ENCODE data around the gene PAM. TPM values are rescaled to one million over a fixed set of nuclear protein-coding genes. Genes with fewer than 3 reads are reported as not detected.

The PAM gene
- total and polyA plus RNA-seq, 2 of the 8 experiments (the other 6 are each of a cell fraction or from before 2014, with no cell fraction given), result 30.4 to 67.8 TPM

DNA sequence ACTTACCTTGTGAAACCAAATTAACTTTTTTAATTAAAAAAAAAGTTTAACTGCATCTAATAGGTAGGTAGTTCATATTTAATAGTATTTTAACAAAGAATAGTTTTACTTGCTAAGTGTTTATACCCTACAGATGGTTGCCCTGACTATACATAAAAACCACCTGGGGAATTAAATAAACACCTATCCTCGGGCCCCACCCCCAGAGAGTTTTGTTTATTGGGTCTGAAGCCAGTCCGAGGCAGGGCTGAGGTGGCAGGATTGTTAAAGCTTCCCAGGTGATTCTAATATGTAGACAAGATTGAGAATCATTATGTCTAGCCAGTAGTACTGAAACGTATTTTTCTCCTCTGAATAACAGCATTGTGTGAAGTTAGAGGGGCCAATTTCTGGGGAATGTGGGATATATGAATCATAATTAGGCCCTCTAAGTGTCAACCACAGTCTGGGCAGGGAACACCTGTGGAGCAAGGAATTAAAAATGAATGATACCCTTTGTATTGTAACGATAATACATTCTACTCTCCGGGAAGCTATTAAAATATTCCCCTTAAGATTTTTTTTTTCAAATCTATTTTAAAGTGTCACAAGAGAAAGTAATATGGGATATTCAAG is 5.6 kb upstream of the PAM start:
- Histone ChIP-seq H2BK5ac (ENCODE audit: low read depth, low read length) (no peak overlapping the region), H4K5ac (ENCODE audit: insufficient read length, low read depth, low read length) (no peak overlapping the region), H3K23me2 (ENCODE audit: low read depth, low read length) (peaks cover 9% of the 10 kb centered on the region; the same call in 1 of the 2 replicates), H4K20me1 (replicated peaks in 1 of 2; ENCODE audit: control insufficient read depth in 1 of 2, insufficient read depth in 2 of 2, low read length in 2 of 2) (no peaks in the 10 kb centered on the region), H3K79me1 (ENCODE audit: low read depth, low read length) (no peaks in the 10 kb centered on the region), H3K27ac (ENCODE audit: low read depth, low read length) (no peak overlapping the region), H2BK20ac (ENCODE audit: low read length) (no peak overlapping the region), H4K91ac (replicated peaks; ENCODE audit: insufficient read length, low read length) (no peak overlapping the region), H2BK120ac (replicated peaks; ENCODE audit: low read depth, low read length) (no peak overlapping the region), H3K79me2 (ENCODE audit: control insufficient read depth in 1 of 2, insufficient read depth in 2 of 2, low read length in 2 of 2) (no peaks in the 10 kb centered on the region), H3K14ac (ENCODE audit: insufficient read length) (no peak overlapping the region), H3K23ac (ENCODE audit: insufficient read length) (no peak overlapping the region), H3K56ac (replicated peaks; ENCODE audit: insufficient read length, low read depth, low read length) (no peak overlapping the region), H2BK15ac (ENCODE audit: low read length) (no peak overlapping the region), H2BK12ac (ENCODE audit: low read depth, low read length) (no peak overlapping the region), H3K9me3 (ENCODE audit: insufficient read depth in 2 of 2, low read depth in 1 of 2, low read length in 1 of 2) (no peaks in the 10 kb centered on the region), H3K36me3 (ENCODE audit: control insufficient read depth in 2 of 4, insufficient read depth in 4 of 4, low read length in 3 of 4) (no peaks in the 10 kb centered on the region), H2AK5ac (ENCODE audit: low read depth, low read length) (no peak overlapping the region), H4K8ac (ENCODE audit: extremely low read depth, insufficient read depth, low read length) (no peak overlapping the region), H3K4me1 (replicated peaks in 1 of 4; ENCODE audit: control insufficient read depth in 3 of 4, insufficient read depth in 4 of 4, low read length in 3 of 4) (peaks cover 6 to 11% (median 9%) of the 10 kb centered on the region in 4 experiments), H3K27me3 (replicated peaks in 1 of 4; ENCODE audit: control insufficient read depth in 3 of 4, extremely low read depth in 1 of 4, insufficient read depth in 3 of 4, low read length in 3 of 4) (peaks cover 1 to 14% (median 12%) of the 10 kb centered on the region in 4 experiments), H3K18ac (ENCODE audit: extremely low read depth, low read length) (no peak overlapping the region), H3K4me3 (ENCODE audit: extremely low read depth in 1 of 4, insufficient read depth in 2 of 4, low read depth in 3 of 4, low read length in 4 of 4) (peak overlapping the region in 1 of 4 experiments; percentile 22; a peak in 1 of 8 replicates), H3K4ac (replicated peaks; ENCODE audit: insufficient read length, low read depth, low read length) (no peak overlapping the region), H3K4me2 (ENCODE audit: insufficient read depth in 1 of 2, low read depth in 2 of 2, low read length in 2 of 2) (peak overlapping the region in 1 of 2 experiments; percentile 49; a peak in 1 of 4 replicates), H3K9ac (replicated peaks in 1 of 4; ENCODE audit: extremely low read depth in 1 of 4, low read depth in 3 of 4, low read length in 3 of 4) (no peak overlapping the region), H2AFZ (ENCODE audit: low read length) (no peak overlapping the region)
- 16% methylated on average over 5 of the region's 5 CpGs; no CpG with 5 or more reads in 1 of the 2 experiments for WGBS, 2 experiments (ENCODE audit: extremely low coverage in 1 of 2, insufficient coverage in 1 of 2, insufficient read length in 1 of 2, insufficient replicate concordance in 2 of 2, low coverage in 1 of 2, low lambda C conversion rate in 2 of 2, missing lambda C conversion rate in 1 of 2)
- TF ChIP-seq RFX5 (IDR thresholded peaks at IDR 0.05; ENCODE audit: borderline replicate concordance, low read depth, low read length), result no peak
- TF ChIP-seq POLR2AphosphoS5 (IDR thresholded peaks at IDR 0.05; ENCODE audit: low read depth, low read length), result no peak
- TF ChIP-seq RBBP5 (IDR thresholded peaks at IDR 0.05; ENCODE audit: borderline replicate concordance, low read depth, low read length), result no peak
- TF ChIP-seq FOSL1 (IDR thresholded peaks at IDR 0.05; ENCODE audit: insufficient read depth, low read depth, low read length), result no peak
- no peak for TF ChIP-seq SRF (IDR thresholded peaks at IDR 0.05; ENCODE audit: low read depth, low read length)
- TF ChIP-seq, protein P1, sequence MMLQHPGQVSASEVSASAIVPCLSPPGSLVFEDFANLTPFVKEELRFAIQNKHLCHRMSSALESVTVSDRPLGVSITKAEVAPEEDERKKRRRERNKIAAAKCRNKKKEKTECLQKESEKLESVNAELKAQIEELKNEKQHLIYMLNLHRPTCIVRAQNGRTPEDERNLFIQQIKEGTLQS (IDR thresholded peaks at IDR 0.05; ENCODE audit: insufficient read depth, low read depth, low read length), result no peak
- TF ChIP-seq KDM1A (IDR thresholded peaks at IDR 0.05; ENCODE audit: borderline replicate concordance, low read length), result no peak
- no peak for TF ChIP-seq KDM5A (IDR thresholded peaks at IDR 0.05; ENCODE audit: low read length)
- no peak for TF ChIP-seq TEAD4 (IDR thresholded peaks at IDR 0.05; ENCODE audit: low read depth, low read length)
- no peak for TF ChIP-seq CEBPB (IDR thresholded peaks at IDR 0.05; ENCODE audit: low read depth, low read length)
- TF ChIP-seq POU5F1 (IDR thresholded peaks at IDR 0.05; ENCODE audit: low read depth, low read length), result no peak
- ChIA-PET POLR2A (ENCODE audit: partially characterized antibody) (no interaction called here), CTCF (ENCODE audit: partially characterized antibody) (interaction anchor here (0.6 to 2.5 kb wide), 5 partner anchors 13 to 475 kb away, joined by 3 to 7 read pairs (median 4); no protein-coding TSS in a partner anchor)
- DNase-seq (ENCODE audit: low read depth in 1 of 2, low spot score in 2 of 2), result no peak
- no peak for FAIRE-seq

All from H1 (cell line).